Transverse colon (tissue), 4 donors: ENCODE results near the gene FBRS.

Experiments
- POLR2A ChIP-seq: fragments of 450-650 bp; IDR thresholded peaks from one replicate; pipeline ENCODE4 v1.6.1; 2016; ENCODE audit warnings: antibody characterized with exemption, mild to moderate bottlenecking, moderate library complexity
- POLR2AphosphoS5 ChIP-seq, 3 donors: sonication (generic); formaldehyde crosslinking; IDR thresholded peaks; one replicate each; pipeline ENCODE4 v1.6.1; 2016; ENCODE audit warnings: antibody characterized with exemption in 3 of 3
- TF ChIP-seq, protein P1 (sequence below), 5 experiments: fragments of 200-600 bp in 3 of 5; fragments of 450-650 bp in 2 of 5; sonication (generic) in 3 of 5; IDR thresholded peaks; 1 replicate in 2 of 5; 2 replicates in 3 of 5; pipeline ENCODE4 v1.5.1; 2016 to 2017; ENCODE audit warnings: antibody characterized with exemption in 5 of 5, inconsistent platforms in 3 of 5, mild to moderate bottlenecking in 2 of 5, moderate library complexity in 1 of 5

DNA sequence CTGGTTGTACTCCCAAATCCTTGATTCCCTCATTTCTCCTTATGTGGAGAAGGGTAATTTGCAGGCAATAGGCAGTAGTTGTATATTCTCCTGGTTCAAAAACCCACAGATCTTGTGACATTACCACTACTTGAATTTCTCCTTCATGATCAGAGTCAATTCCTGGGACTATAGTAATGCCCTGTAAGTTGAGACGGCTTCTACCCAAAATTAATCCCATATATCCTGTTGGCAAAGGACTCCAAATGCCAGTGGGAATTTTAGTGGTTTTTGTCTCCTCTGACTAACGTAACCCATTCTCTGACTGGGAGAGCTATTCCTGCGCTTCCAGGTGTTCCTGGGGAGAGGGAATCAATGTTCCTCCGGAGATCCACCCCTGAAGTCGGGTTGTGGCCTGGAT lies 36.5 kb upstream of the FBRS start:
- TF ChIP-seq, protein P1, sequence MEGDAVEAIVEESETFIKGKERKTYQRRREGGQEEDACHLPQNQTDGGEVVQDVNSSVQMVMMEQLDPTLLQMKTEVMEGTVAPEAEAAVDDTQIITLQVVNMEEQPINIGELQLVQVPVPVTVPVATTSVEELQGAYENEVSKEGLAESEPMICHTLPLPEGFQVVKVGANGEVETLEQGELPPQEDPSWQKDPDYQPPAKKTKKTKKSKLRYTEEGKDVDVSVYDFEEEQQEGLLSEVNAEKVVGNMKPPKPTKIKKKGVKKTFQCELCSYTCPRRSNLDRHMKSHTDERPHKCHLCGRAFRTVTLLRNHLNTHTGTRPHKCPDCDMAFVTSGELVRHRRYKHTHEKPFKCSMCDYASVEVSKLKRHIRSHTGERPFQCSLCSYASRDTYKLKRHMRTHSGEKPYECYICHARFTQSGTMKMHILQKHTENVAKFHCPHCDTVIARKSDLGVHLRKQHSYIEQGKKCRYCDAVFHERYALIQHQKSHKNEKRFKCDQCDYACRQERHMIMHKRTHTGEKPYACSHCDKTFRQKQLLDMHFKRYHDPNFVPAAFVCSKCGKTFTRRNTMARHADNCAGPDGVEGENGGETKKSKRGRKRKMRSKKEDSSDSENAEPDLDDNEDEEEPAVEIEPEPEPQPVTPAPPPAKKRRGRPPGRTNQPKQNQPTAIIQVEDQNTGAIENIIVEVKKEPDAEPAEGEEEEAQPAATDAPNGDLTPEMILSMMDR (IDR thresholded peaks at IDR 0.05) = no peak
- TF ChIP-seq POLR2AphosphoS5 (IDR thresholded peaks at IDR 0.05) (no peak), POLR2A (no peak)
